Glutamatergic neuron (in vitro differentiated cells): ENCODE measurements around the gene IL17RD. TPM values are rescaled to one million over a fixed set of nuclear protein-coding genes. Genes with fewer than 3 reads are reported as not detected.

Experiments used
- DNase-seq: peaks from one replicate; pipeline ENCODE4 v3.0.0; 2022
- H3K27ac Mint-ChIP-seq: one replicate; pipeline ENCODE4 v1.8.0; 2020; ENCODE audit warnings: mild to moderate bottlenecking, mixed read lengths, inconsistent platforms; ENCODE audit not compliant: unreplicated experiment
- H3K27me3 Mint-ChIP-seq: one replicate; pipeline ENCODE4 v1.8.0; 2020; ENCODE audit warnings: mild to moderate bottlenecking, moderate library complexity, mixed read lengths, inconsistent platforms; ENCODE audit not compliant: unreplicated experiment
- H3K36me3 Mint-ChIP-seq: one replicate; pipeline ENCODE4 v1.8.0; 2020; ENCODE audit warnings: mild to moderate bottlenecking, mixed read lengths, inconsistent platforms; ENCODE audit not compliant: unreplicated experiment
- H3K4me1 Mint-ChIP-seq: one replicate; pipeline ENCODE4 v1.8.0; 2020; ENCODE audit warnings: mild to moderate bottlenecking, low read depth, mixed read lengths, inconsistent platforms; ENCODE audit not compliant: unreplicated experiment
- H3K4me3 Mint-ChIP-seq: one replicate; pipeline ENCODE4 v1.8.0; 2020; ENCODE audit warnings: mild to moderate bottlenecking, mixed read lengths, inconsistent platforms; ENCODE audit not compliant: unreplicated experiment
- H3K9me3 Mint-ChIP-seq: one replicate; pipeline ENCODE4 v1.8.0; 2020; ENCODE audit warnings: mild to moderate bottlenecking, moderate library complexity, mixed read lengths, inconsistent platforms; ENCODE audit not compliant: unreplicated experiment
- total RNA-seq: library from RNA; stranded (reverse); fragmentation: NEBNext Ultra II Directional; extraction: Animal tissue kit (Norgen Biotek cat#: 25700); gene quantifications from one replicate; pipeline ENCODE4 v1.2.1, GENCODE V29; 2021; ENCODE audit not compliant: unreplicated experiment
- TF ChIP-seq, protein P1 (sequence below): fragments of 200-600 bp; sonication (generic); IDR thresholded peaks from one replicate; pipeline ENCODE4 v1.5.0; 2021; ENCODE audit not compliant: partially characterized antibody, unreplicated experiment

IL17RD gene
- total RNA-seq, 1 donor from 2014 or later: 31.1 TPM

GRCh38 chr3:57108684-57109083, 56.5 kb downstream of the IL17RD start:
- Mint-ChIP-seq H3K4me3 (no peak overlapping the region), H3K4me1 (peaks cover 10% of the 10 kb centered on the region), H3K36me3 (peaks cover 7% of the 10 kb centered on the region), H3K9me3 (peaks cover 2% of the 10 kb centered on the region), H3K27me3 (peaks cover 6% of the 10 kb centered on the region), H3K27ac (no peak overlapping the region)
- TF ChIP-seq, protein P1, sequence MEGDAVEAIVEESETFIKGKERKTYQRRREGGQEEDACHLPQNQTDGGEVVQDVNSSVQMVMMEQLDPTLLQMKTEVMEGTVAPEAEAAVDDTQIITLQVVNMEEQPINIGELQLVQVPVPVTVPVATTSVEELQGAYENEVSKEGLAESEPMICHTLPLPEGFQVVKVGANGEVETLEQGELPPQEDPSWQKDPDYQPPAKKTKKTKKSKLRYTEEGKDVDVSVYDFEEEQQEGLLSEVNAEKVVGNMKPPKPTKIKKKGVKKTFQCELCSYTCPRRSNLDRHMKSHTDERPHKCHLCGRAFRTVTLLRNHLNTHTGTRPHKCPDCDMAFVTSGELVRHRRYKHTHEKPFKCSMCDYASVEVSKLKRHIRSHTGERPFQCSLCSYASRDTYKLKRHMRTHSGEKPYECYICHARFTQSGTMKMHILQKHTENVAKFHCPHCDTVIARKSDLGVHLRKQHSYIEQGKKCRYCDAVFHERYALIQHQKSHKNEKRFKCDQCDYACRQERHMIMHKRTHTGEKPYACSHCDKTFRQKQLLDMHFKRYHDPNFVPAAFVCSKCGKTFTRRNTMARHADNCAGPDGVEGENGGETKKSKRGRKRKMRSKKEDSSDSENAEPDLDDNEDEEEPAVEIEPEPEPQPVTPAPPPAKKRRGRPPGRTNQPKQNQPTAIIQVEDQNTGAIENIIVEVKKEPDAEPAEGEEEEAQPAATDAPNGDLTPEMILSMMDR: no peak
- no peak for DNase-seq

- Mint-ChIP-seq H3K27ac (no peak overlapping the region), H3K9me3 (peaks cover 2% of the 10 kb centered on the region), H3K4me1 (peaks cover 4% of the 10 kb centered on the region), H3K27me3 (peaks cover 4% of the 10 kb centered on the region), H3K4me3 (no peak overlapping the region), H3K36me3 (no peaks in the 10 kb centered on the region)
- TF ChIP-seq, protein P1: no peak
- no peak for DNase-seq
Observed at GRCh38 chr3:57105585-57105984, 59.6 kb downstream of the IL17RD start.

DNA sequence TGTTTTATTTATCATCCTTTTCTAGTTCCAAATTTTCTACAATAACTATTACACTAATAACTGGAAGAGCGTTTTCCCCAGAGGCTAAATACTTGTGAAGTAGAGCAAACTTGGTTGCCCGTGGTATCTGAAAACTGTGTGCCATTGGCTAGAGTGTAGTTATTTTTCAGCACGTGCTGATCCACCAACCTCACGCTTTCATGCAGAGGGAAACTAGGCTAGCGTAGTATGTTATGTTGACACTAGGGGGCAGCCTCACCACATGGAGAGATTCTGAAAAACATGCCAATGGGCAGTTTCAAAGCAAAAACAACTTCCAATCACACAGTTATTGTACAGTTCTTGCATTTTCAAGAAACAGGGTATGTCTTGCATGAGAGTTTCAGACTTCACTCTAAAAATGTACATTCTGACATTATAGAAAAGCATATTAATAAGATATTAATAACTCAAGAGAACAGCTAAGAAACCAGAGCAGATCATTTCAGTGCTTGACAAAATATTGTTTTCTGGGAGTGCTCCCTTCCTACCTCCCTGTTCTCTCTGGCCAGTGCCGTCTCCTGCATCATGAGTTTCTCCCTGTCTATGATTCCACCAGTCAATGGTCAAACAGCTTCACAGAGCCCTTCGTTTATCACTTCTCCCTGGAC, 65.0 kb downstream of the IL17RD start:
- Mint-ChIP-seq H3K36me3 (no peaks in the 10 kb centered on the region), H3K4me1 (peaks cover 4% of the 10 kb centered on the region), H3K4me3 (no peak overlapping the region), H3K27ac (no peak overlapping the region), H3K9me3 (no peaks in the 10 kb centered on the region), H3K27me3 (peaks cover 3% of the 10 kb centered on the region)
- DNase-seq: peak; percentile 73
- TF ChIP-seq, protein P1: peak; percentile 91

DNA sequence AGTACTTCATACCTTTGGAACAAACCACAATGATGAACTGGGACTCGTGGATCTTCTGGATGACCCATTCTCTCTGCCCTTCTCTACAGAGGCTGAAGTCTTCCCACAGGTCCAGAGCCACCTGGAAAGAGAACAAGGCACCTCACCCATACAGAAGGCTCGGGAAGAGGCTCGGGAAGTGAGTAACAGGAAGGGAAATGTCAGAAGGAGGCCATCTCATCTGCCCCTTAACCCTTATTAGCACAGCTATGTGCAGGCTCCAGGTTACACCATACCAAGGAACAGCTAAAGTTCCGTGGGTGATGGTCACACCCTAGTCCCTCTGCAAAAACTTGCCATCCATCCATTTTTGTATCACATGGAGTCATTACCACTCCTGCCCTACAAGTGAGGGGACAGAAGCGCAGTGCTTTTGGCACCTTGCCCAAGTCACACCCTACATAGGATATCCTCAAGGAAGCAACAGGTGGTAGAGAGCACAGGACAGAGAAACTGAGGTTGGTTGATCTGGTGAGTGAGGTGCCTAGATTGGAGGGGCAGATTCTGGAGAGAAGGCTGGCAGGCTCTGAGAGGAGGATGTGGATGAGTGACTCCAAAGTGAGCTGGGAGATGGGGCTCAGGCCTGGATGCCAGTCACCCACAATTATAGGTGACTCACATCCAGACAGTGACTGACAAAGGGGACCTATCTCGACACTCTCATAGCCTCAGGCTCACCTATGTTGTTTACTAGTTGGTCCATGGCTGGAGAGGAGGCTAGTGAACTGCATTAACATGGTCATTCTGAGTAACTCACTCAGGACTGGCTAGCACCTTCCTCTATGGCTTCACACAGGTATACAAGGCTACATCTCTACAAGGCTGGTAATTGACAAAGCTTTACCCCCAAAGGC, 66.5 kb downstream of the IL17RD start:
- Mint-ChIP-seq H3K27ac (no peak overlapping the region), H3K4me3 (no peak overlapping the region), H3K4me1 (peaks cover 8% of the 10 kb centered on the region), H3K9me3 (no peaks in the 10 kb centered on the region), H3K36me3 (no peaks in the 10 kb centered on the region), H3K27me3 (peaks cover 3% of the 10 kb centered on the region)
- TF ChIP-seq, protein P1: no peak
- no peak for DNase-seq

GRCh38 chr3:57097536-57097935, 67.6 kb downstream of the IL17RD start:
- Mint-ChIP-seq H3K4me3 (no peak overlapping the region), H3K9me3 (no peaks in the 10 kb centered on the region), H3K4me1 (peaks cover 8% of the 10 kb centered on the region), H3K36me3 (no peaks in the 10 kb centered on the region), H3K27me3 (peaks cover 3% of the 10 kb centered on the region), H3K27ac (no peak overlapping the region)
- DNase-seq: no peak
- TF ChIP-seq, protein P1: no peak
